SK-N-SH treated with all-trans-retinoic acid at 6 μM for 48 hours (cell line): ENCODE measurements around the gene IL4R.

ENCODE experiments used
- ARNTL ChIP-seq: fragments of 450-650 bp; formaldehyde crosslinking; IDR thresholded peaks from 2 replicates; pipeline ENCODE4 v1.5.0; 2020; ENCODE audit warnings: low read depth, mild to moderate bottlenecking, moderate library complexity, borderline replicate concordance
- BACH2 ChIP-seq: fragments of 250-450 bp; sonication (Bioruptor Pico); IDR thresholded peaks from 2 replicates; pipeline ENCODE4 v1.9.0; 2021; ENCODE audit warnings: mild to moderate bottlenecking, borderline replicate concordance
- GLIS3 ChIP-seq: fragments of 250-450 bp; sonication (Bioruptor Pico); IDR thresholded peaks from 2 replicates; pipeline ENCODE4 v1.5.0; 2020; ENCODE audit warnings: mild to moderate bottlenecking, moderate library complexity
- OSR1 ChIP-seq: fragments of 250-450 bp; sonication (Bioruptor Pico); IDR thresholded peaks from 2 replicates; pipeline ENCODE4 v1.8.0; 2022; ENCODE audit warnings: moderate library complexity, mild to moderate bottlenecking, inconsistent platforms
- PATZ1 ChIP-seq: fragments of 250-450 bp; sonication (Bioruptor Pico); IDR thresholded peaks from 2 replicates; pipeline ENCODE4 v1.8.0; 2020; ENCODE audit warnings: mild to moderate bottlenecking, moderate library complexity, borderline replicate concordance
- POU6F1 ChIP-seq: fragments of 250-450 bp; sonication (Bioruptor Pico); IDR thresholded peaks from 2 replicates; pipeline ENCODE4 v1.8.0; 2021; ENCODE audit warnings: low read depth, mild to moderate bottlenecking, moderate library complexity, borderline replicate concordance
- ZFP30 ChIP-seq: fragments of 450-650 bp; formaldehyde crosslinking; IDR thresholded peaks from 2 replicates; pipeline ENCODE4 v1.5.0; 2022; ENCODE audit warnings: mild to moderate bottlenecking, moderate library complexity
- ZNF70 ChIP-seq: fragments of 450-650 bp; formaldehyde crosslinking; IDR thresholded peaks from 2 replicates; pipeline ENCODE4 v1.5.0; 2020; ENCODE audit warnings: mild to moderate bottlenecking, moderate library complexity

- TF ChIP-seq ARNTL (no peak), GLIS3 (no peak), PATZ1 (CRISPR knock-in tag) (no peak), POU6F1 (CRISPR knock-in tag) (no peak), ZFP30 (CRISPR knock-in tag) (no peak), BACH2 (CRISPR knock-in tag) (no peak), ZNF70 (CRISPR knock-in tag) (no peak), OSR1 (CRISPR knock-in tag) (no peak)
These were observed 26.9 kb downstream of the IL4R start for GRCh38 chr16:27340654-27341053.
